22Rv1 (cell line): ENCODE data around the gene MAPRE3.

Source experiments
- CTCF ChIP-seq: fragments of 450-650 bp; IDR thresholded peaks from 2 replicates; pipeline ENCODE4 v1.5.1; 2017; ENCODE audit warnings: mild to moderate bottlenecking
- ZFX ChIP-seq: fragments of 450-650 bp; IDR thresholded peaks from 2 replicates; pipeline ENCODE4 v1.6.1; 2017; ENCODE audit warnings: antibody characterized with exemption, borderline replicate concordance

- TF ChIP-seq CTCF (no peak), ZFX (no peak)
These were observed 5.8 kb downstream of the MAPRE3 start for GRCh38 chr2:26976237-26976636.
